ENCODE data around the gene GP9. TPM values are rescaled to one million over a fixed set of nuclear protein-coding genes. Genes with fewer than 3 reads are reported as not detected.

The GP9 gene
- total RNA-seq, 1 donor = not detected

- no peak for TF ChIP-seq CTCF (IDR thresholded peaks at IDR 0.05; ENCODE audit: insufficient read depth, low read length)
- DNase-seq (ENCODE audit: low read depth) = no peak
- H3K4me3 ChIP-seq (ENCODE audit: low read depth, low read length) = no peak overlapping the region
Measured at GRCh38 chr3:129056451-129057173, 4.0 kb upstream of the GP9 start.

GRCh38 chr3:129057249-129057648 lies 3.3 kb upstream of the GP9 start:
- DNase-seq (ENCODE audit: low read depth) = no peak
- H3K4me3 ChIP-seq (ENCODE audit: low read depth, low read length) = no peak overlapping the region
- TF ChIP-seq CTCF (IDR thresholded peaks at IDR 0.05; ENCODE audit: insufficient read depth, low read length) = no peak

- DNase-seq (ENCODE audit: low read depth) = no peak
- no peak for TF ChIP-seq CTCF (IDR thresholded peaks at IDR 0.05; ENCODE audit: insufficient read depth, low read length)
- no peak overlapping the region for H3K4me3 ChIP-seq (ENCODE audit: low read depth, low read length)
Measured at GRCh38 chr3:129058441-129059200, 2.0 kb upstream of the GP9 start.

- no peak overlapping the region for H3K4me3 ChIP-seq (ENCODE audit: low read depth, low read length)
- no peak for DNase-seq (ENCODE audit: low read depth)
- TF ChIP-seq CTCF (IDR thresholded peaks at IDR 0.05; ENCODE audit: insufficient read depth, low read length) = no peak
Measured at GRCh38 chr3:129059311-129059958, 1.1 kb upstream of the GP9 start.

GRCh38 chr3:129061023-129061887 lies 676 bp downstream of the GP9 start:
- TF ChIP-seq CTCF (IDR thresholded peaks at IDR 0.05; ENCODE audit: insufficient read depth, low read length) = no peak
- no peak for DNase-seq (ENCODE audit: low read depth)
- no peak overlapping the region for H3K4me3 ChIP-seq (ENCODE audit: low read depth, low read length)

Measured in fibroblast of the aortic adventitia (primary cell).